HG03064 (cell line): ENCODE measurements around the gene TBCD.
"Not testable (repeated sequence)": the region's sequence is repeated elsewhere in the genome, so short reads cannot be mapped to it uniquely, and the experiment has no call there.

Source experiments
- ATAC-seq: cut with Tn5 transposase; IDR thresholded peaks from one replicate; pipeline ENCODE4 v1.9.1; 2021; ENCODE audit warnings: low read depth; ENCODE audit not compliant: unreplicated experiment

TBCD gene

DNA sequence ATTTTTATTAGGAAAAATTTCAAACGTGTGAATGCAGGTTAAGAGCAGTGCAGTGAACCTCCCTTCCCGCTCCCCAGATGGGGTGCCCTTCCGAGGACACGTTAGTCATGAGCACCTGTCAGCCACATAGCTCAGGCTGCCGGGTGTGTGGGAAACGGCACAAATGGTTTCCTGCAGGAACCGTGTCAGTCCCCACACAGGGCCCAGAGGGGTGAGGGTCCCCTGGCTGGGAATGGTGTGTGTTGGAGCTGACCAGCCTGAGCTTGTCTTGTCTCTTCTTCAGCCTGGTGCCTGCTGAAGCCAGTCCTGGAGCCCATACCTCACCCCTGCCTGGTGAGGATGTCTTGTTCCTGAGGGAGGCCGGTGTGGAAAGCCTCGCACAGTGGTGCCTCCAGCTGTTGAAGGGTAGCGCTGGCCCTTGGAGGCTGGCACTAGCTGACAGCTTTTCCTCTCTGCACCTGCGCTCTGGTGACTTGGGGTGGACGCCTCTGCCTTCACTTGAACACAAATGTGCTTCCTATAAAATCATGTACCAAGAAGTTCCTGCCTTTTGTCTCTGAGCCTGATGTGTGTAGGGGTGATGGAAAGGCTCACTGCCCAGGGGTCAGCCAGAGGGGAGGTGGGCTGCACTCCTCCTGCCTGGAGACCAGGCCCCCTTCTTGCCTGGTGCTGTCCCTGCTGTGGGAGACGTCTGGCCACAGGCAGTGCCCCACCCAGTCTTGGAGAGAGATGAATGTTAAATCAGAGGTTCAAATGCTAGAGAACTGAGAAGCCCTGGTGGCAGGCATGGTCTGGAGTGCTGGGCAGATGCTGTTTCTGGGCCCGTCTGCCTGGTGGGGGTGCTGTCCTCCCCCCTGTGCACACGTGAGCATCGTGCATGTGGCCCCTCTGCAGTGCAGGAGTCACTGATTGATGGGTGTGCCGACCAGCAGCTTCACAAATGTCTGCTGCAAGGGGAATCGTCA is 190.6 kb downstream of the TBCD start:
- no peak for ATAC-seq

DNA sequence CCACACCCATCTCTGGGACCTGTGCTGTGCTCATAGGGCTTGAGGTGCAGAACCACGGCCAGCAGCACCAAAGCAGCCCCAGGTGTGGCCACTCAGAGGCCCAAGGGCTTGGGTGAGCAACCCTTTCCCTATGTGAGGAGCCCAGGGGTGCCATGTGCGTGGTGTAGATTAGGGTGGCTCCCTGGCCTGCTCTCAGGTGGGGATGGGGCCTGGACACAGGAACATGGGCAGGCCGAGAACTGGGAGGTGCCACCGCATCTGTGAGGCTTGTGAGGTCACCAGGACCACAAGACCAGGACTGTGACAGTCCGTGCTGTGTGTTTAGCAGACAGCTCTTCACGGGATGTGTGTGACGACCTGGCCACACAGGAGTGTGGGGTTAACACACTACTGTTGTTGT is 191.5 kb downstream of the TBCD start:
- ATAC-seq, result no peak

- ATAC-seq, result no peak
Observed at GRCh38 chr17:82943751-82944150, 191.9 kb downstream of the TBCD start.

DNA sequence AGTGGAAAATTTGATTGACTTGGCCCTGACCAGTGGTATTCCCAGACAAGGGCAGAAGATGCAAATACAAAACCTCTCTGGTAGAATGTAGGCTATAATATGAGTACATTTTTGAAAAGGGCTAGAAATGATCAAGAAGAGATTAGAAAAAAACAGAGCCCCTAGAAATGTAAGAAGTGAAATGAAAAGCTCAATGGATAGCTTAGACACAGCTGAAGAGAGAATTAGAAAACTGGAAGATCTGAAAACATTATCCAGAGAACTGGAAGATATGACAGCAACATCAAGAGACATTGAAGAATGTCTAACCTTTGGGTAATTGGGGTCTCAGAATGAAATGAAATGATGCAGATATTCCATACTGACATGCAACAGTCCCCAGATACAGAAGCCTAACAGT is 193.1 kb downstream of the TBCD start:
- ATAC-seq, result no peak

DNA sequence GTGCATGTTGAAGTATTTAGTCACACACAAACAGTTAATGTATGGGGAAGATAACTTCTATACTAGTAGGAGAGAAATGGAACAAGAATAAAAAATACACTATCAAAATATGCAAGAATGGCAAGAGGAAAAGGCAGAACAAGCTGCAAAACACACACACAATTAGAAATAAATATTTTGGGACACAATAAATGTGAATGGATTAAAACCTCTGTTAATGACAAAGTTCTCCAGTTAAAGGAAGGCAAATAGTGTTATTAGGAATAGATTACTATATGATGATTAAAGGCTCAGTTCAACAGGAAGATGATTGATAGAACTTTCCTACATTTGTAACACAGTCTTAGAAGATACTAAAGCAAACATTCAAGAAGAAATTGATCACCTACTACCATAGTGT is 194.2 kb downstream of the TBCD start:
- ATAC-seq, result no peak

- ATAC-seq, result no peak
Observed at GRCh38 chr17:82947051-82947991, 195.5 kb downstream of the TBCD start.

GRCh38 chr17:82948081-82948511 is 196.2 kb downstream of the TBCD start:
- no peak for ATAC-seq

GRCh38 chr17:82948957-82949356 is 197.1 kb downstream of the TBCD start:
- no peak for ATAC-seq

DNA sequence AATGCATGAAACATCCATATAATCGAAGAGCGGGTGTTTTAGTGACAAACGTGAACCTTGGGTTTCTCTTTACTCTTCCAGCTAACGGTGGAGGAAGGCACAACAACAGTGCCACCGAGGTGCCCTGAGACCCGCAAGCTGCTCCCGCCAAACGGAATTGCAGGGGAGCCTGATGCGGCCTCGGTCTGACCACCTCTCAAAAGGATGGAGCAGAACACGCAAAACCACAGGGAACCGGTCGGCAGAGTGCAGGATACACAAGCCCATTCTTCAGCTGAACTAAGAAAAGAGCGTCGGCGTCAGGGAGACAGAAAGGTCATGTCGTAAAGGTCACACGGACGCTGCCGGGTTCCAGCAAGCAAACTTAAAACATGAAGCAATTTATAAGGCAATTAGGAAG is 197.5 kb downstream of the TBCD start:
- ATAC-seq, result no peak

- no peak for ATAC-seq
Observed at GRCh38 chr17:82949984-82950383, 198.1 kb downstream of the TBCD start.

DNA sequence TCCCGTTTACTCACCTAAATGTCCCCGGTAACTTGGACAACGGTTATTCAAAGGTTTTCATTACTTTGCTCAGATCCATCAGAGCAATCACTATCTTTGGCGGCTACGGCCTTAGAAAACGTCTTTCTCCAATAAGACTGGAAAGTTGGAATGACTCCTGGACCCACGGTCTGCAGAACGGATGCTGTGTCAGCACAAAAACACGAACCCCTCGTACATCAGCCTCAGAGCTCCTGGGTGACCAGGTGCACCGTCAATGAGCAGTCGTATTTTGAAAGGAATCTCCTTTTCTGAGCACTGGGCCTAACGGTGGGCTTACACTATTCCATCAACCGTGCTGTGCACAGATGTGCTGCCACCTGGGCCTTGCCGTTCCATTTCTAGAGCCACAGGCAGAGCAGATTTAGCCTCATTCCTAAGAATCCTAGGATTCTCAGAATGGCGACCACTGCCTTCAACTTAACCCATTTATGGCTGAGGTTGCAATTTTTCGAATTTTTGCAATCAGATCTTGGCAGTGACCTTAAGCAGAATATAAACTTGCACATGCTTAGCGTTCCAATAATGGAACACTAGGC is 198.7 kb downstream of the TBCD start:
- no peak for ATAC-seq

- ATAC-seq, result no peak
Observed at GRCh38 chr17:82952019-82952418, 200.2 kb downstream of the TBCD start.

- ATAC-seq, result not testable (repeated sequence)
Observed at GRCh38 chr17:82955106-82955505, 203.2 kb downstream of the TBCD start.

- ATAC-seq, result not testable (repeated sequence)
Observed at GRCh38 chr17:82955627-82956026, 203.8 kb downstream of the TBCD start.

DNA sequence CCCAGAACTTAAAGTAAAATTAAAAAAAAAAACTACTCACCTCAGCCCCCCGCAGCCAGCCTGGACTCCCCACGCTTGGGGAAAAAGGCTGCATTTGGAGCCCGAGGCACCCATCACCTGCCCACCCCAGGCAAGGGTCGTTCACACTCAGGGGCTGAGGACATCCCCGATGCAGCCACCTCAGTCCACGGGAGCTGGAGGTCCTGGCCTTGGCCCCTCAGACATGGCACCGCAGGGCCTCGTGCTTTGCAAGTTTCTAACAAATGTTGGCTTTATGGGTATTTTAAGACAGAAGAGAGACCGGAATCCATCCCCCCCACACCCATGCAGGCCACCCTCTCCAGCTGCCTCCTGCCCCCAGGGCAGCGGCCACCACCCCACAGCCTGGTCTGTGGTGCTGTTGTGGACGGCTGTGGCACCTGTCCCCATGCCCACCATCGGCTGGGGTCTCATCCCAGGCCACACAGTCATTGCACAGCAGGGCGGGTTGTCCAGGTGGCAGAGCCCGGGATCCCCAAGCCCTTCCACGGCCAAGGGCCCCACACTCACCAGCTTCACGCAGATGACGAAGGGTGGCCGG is 204.4 kb downstream of the TBCD start:
- ATAC-seq, result no peak

- no peak for ATAC-seq
Observed at GRCh38 chr17:82956726-82957468, 205.0 kb downstream of the TBCD start.

DNA sequence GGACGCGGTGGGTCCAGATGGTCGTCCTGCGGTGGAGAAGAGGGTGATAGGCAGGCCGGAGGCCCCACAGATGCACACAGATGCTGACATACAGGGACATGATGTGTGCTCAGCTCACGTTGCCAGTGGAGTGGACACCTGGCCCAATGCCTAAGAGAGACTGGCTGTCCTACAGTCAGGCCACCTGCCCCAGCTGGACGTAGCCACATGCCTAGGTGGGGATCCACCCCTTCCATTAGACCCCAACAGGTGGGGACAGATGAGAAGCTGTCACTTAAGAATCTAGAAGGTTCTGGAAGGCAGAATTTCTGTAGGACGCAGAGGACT is 205.6 kb downstream of the TBCD start:
- ATAC-seq, result no peak

GRCh38 chr17:82957961-82958561 is 206.2 kb downstream of the TBCD start:
- ATAC-seq, result no peak

- ATAC-seq, result no peak
Observed at GRCh38 chr17:82959242-82959930, 207.5 kb downstream of the TBCD start.
